ENCODE measurements around the gene PTK7.
"Not testable (repeated sequence)": the region's sequence is repeated elsewhere in the genome, so short reads cannot be mapped to it uniquely, and the experiment has no call there.

PTK7 gene

DNA sequence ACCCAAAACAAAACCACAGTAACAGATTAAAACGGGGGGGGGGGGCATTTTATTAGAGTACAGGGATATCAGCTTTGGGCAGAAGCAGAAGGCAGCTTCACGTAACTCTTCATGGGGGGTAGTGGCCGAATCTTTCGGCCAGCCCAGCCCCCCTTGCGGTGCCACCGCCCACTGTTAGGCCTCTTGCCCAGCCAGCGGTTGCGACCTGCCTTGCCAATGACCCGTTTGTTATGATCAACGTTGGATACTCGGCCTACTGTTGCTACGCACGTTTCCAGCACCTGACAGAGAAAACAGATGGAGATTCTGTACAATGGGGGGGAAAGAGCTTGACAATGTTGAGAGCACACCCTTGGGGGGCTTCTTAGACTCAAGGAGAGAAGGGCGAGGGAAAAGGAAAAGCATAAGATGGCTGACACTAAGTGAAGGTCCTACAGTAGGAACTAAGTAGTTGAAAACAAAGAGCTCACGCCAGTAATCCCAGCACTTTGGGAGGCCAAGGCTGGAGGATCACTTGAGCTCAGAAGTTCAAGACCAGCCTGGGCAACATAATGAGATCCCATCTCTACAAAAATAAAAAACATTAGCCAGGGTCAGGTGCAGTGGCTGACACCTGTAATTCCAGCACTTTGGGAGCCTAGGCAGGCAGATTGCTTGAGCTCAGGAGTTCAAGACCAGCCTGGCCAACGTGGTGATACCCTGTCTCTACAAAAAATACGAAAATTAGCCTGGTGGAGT lies 21.7 kb upstream of the PTK7 start:
- in situ Hi-C loops (cut with MboI; ENCODE audit: low sequenced_read_pairs): no loop called here

DNA sequence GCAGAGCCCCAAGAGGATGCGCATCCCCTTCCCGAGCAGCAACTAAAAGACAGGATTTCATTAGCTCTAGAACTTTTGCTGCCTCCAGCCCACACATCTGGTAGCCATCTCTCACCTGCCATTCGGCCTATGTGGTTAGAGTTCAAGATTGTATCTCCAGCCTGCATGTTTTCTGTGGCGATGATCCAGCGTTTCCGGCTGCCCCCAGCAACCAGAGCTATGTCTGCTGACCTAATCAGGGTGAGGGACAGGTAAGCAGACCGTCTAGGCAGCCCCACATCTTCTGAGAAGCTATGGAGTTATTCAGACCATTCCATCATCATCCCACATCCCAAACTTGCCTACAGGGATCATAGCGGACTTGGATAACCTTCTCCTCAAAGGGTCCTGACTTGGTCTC lies 20.1 kb upstream of the PTK7 start:
- in situ Hi-C loops (cut with MboI; ENCODE audit: low sequenced_read_pairs): no loop called here

DNA sequence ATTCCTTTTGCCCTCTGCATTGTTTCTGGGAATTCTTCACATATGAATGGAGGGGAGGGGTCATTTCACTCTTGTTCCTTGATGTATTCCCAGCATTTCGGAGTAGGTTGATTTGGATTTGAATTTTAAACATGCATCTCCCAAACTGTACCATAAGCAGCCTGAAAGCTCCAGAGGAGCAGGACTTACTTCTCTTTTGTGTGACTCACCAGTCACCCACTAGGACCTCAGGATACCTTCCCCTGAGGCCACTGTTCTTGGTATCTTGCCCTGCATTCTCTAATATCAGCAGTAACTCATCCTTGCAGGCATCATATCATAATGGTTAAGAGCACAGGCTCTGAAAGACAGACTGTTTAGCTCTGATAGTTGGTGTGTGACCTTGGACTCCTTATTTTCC lies 17.6 kb upstream of the PTK7 start:
- in situ Hi-C loops (cut with MboI; ENCODE audit: low sequenced_read_pairs): no loop called here

DNA sequence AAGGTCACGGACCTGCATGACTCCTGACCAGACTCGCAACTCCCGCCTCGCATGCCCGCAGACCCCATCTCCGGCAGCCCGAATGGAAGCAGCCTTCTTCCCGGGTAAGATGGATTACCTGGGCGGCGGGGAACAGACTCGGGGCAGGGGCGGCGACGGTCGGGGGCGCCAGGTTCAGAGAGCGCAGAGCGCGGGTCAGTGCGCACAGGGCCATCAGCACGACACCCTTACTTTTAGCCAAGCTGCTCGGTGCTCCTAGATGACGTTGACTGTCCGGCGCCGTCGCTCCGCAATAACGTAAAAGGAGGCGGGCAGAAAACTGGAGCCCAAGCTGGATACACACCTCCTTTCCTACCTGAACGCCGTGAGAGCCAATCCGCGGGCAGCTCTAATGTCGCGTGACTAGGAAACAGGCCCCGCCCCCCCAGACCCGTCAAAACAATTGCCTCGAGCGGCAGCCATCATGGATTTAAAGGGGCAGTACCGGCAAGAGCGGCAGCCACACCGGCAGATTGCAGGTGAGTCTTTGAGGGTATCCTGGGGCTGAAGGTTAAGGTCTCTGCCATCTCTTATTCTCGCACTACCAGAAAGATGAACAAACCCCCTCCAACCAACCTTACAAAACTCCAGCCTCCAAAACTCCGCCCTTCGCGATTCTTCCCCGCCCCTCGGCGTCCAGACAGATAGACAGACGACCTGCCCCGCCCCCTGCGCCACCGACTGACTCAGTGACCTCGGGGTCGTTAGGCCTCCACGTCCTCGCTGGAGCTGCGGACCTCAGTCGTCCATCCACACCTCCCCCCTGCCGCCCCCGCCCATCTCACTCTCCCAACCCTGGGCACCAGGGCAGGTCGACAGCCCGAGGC lies 16.7 kb upstream of the PTK7 start, which contains the start of the genes KLC4 and MRPL2:
TSS of gene KLC4 (plus strand) at position 464 of the 866 bp plus-strand sequence. CDS start 1,705 bp downstream, outside the sequence.
TSS of gene MRPL2 (minus strand) at position 267 of the 866 bp plus-strand sequence. CDS start at position 214, 53 bp downstream.
- in situ Hi-C loops (cut with MboI; ENCODE audit: low sequenced_read_pairs): loop anchor here (10.0 kb wide), 1 partner anchor 85 kb away; no protein-coding TSS in a partner anchor

GRCh38 chr6:43060034-43060754 lies 15.9 kb upstream of the PTK7 start:
- in situ Hi-C loops (cut with MboI; ENCODE audit: low sequenced_read_pairs): loop anchor here (10.0 kb wide), 1 partner anchor 85 kb away; no protein-coding TSS in a partner anchor

GRCh38 chr6:43060755-43061633 lies 15.1 kb upstream of the PTK7 start:
- in situ Hi-C loops (cut with MboI; ENCODE audit: low sequenced_read_pairs): loop anchor here (10.0 kb wide), 1 partner anchor 84 kb away; no protein-coding TSS in a partner anchor

GRCh38 chr6:43061861-43062260 lies 14.3 kb upstream of the PTK7 start:
- in situ Hi-C loops (cut with MboI; ENCODE audit: low sequenced_read_pairs): loop anchor here (10.0 kb wide), 1 partner anchor 83 kb away; no protein-coding TSS in a partner anchor

DNA sequence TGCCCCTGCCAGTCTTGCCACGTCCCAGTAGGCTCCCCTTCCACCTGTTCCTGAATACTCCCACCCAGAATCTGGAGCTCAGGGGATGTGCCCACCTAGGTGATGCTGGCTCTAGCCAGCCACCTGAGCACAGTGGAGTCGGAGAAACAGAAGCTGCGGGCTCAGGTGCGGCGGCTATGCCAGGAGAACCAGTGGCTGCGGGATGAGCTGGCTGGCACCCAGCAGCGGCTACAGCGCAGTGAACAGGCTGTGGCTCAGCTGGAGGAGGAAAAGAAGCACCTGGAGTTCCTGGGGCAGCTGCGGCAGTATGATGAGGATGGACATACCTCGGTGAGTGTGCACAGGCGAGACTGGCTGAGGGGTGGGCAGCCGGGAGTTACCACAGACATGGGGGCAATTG lies 13.3 kb upstream of the PTK7 start:
- in situ Hi-C loops (cut with MboI; ENCODE audit: low sequenced_read_pairs): loop anchor here (10.0 kb wide), 1 partner anchor 82 kb away; no protein-coding TSS in a partner anchor

DNA sequence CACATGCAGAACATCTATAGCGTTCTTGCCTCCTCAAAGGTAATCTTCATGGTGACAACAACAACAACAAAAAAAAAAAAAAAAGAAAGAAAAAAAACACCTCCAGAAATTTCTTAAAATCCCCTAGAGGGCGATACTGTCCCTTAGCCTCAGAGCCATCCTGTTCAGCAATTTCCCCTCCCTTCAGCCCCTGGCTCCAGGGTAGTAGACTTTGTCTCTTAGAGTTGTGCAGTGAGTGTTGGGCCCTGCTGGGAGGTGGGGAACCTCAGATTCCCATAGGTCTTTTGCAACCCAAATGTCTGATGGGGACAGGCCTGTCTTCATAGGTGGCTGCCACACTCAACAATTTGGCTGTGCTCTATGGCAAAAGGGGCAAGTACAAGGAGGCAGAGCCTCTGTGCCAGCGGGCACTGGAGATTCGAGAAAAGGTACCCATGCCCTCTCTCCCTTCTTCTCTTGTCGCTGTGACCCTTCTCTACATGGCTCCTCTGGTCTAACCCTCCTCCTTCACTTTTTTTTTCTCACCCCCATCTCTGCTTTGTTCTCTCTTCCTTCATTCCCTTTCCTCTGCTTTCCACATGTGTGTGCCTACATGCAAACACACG lies 6.0 kb upstream of the PTK7 start:
- in situ Hi-C loops (cut with MboI; ENCODE audit: low sequenced_read_pairs): no loop called here

DNA sequence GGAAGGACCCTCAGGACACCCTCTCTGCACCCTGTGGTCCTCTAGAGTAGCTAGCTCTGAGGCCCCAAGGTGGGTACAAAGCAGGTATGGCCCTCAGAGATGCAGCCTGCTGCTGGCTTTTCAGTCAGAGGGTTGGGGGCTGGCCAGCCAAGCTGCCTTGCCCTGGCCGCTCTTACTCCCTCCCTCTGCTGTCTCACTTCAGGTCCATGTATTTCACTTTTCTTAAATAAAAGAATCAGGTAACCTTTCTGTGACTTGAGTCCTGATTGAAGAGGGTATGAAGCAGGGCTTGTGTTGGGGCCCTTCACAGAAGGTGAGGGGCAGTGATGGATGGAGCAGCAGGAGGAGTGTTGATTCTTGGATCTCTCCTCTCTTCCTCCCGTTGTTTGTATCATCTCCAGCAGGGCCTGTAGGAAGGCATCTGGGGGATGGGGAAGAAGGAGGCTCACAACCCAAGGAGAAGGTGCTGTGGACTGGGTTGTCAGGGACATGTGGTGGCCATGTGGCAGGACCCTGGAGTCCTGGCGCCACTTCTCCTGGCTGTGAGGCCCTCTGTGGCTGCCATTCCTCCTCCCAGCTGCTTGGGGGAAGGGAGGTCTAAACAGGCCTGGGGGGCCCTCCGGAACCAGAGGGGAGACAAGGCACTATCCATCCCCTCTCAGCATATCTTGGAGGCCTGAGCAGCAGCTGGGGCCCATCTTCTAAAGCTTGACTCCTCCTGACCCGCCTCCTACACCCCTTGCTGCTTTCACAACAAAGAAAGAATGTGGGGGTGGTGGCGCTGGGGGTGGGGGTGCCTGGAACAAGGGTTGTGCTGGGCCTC lies 1.1 kb upstream of the PTK7 start:
- in situ Hi-C loops (cut with MboI; ENCODE audit: low sequenced_read_pairs): no loop called here

DNA sequence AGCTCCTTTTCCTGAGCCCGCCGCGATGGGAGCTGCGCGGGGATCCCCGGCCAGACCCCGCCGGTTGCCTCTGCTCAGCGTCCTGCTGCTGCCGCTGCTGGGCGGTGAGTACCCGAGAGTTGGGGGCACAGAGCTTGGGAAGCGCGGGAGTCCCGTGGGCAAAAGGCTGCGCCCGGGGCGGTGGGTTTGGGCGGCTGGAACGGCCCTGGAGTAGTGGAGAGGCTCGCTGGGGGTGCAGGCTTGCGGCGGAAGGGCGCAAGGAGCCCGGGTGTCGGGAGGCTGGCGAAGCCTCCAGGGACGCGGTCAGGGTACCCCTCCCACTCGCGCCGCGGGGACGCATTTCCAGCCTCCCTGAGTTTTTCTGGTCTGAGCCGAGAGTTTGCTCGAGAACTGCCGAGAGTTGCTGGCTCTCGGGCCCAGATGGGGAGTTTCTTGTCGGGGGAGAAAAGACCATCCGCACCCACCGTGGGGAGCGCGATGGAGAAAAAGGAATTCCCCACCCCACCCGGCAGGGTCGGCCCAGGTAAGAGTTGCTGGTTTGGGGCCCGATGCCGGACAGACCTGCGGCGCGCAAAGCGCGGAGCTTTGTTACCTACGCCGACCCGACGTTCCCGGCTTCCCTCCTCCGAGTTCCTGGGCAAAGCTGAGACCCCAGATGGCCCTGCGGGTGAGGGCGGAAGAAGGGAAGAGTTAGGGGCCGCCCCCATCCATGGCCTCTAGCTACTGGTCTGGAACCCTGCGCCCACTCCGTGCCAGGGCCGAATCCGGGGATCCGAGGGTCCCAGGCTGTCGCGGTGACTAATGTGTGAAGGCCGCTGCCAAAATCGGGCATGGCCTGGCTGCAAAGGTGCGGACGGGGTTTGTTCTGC lies 584 bp downstream of the PTK7 start:
- in situ Hi-C loops (cut with MboI; ENCODE audit: low sequenced_read_pairs): no loop called here

- in situ Hi-C loops (cut with MboI; ENCODE audit: low sequenced_read_pairs): no loop called here
Measured at GRCh38 chr6:43077333-43077809, 1.3 kb downstream of the PTK7 start.

DNA sequence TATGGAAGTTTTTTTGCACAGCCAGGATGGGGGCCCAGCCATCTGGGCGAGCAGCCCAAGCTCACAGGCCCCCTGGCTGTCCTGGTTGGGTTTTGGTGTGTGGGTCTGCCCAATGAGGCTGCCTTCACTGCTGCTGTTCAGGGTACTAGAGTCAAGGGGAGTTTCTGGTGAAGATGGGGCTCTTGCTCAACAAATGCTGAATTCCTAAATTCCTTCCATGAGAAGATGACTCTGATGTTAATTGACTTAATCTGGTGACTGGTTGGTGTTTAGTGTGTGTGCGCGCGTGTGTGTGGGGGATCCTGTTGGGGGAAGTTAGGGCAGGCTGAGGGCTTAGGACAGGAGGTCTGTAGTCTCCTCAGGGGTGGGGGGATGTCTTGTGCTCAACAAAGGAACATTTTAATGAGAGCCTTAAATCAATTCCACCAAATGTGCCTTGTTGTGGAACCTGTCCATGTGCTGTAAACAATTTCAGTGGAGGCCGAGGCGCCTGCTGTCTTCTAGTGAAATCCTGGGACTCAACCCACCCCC lies 1.9 kb downstream of the PTK7 start:
- in situ Hi-C loops (cut with MboI; ENCODE audit: low sequenced_read_pairs): no loop called here

GRCh38 chr6:43078691-43079090 lies 2.6 kb downstream of the PTK7 start:
- in situ Hi-C loops (cut with MboI; ENCODE audit: low sequenced_read_pairs): no loop called here

DNA sequence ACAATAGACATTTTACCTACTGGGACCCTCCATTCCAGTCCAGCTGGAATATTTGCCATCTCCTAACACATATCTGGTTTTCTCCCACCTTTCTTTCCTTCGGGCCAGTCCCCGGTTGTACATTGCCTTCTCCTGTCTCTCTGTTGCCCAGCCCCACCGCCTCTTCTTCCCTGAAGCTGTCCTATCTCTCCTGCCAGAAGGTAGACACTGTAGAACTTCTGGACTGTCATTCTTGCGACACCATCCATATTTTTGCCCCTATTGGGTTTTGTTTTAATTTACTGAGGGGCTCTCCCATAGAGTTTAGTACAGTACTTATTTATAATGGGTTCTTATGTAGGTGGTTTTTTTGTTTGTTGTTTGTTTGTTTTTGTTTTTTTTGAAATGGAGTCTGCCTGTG lies 4.9 kb downstream of the PTK7 start:
- in situ Hi-C loops (cut with MboI; ENCODE audit: low sequenced_read_pairs): no loop called here

DNA sequence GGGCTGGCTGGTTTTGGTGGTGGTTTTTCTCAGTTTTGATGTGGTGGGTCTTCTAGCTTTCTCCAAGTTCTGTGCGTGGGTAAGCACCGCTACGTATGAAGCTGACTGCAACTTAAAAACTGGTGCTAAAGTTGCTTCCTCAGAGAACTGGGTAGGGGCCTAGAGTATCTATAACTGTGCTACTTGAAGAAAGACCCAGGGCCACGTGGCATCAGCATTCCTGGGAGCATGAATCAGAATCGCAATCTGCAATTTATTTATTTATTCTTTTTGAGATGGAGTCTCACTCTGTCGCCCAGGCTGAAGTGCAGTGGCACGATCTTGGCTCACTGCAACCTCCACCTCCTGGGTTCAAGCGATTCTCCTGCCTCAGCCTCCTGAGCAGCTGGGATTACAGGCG lies 5.8 kb downstream of the PTK7 start:
- in situ Hi-C loops (cut with MboI; ENCODE audit: low sequenced_read_pairs): not testable (repeated sequence)

Data from HL-60/S4 treated with phorbol 12-myristate 13-acetate at 8.2 ng/mL for 4 days and 3 days (cell line).